ENCODE results near the gene PNPLA7.

DNA sequence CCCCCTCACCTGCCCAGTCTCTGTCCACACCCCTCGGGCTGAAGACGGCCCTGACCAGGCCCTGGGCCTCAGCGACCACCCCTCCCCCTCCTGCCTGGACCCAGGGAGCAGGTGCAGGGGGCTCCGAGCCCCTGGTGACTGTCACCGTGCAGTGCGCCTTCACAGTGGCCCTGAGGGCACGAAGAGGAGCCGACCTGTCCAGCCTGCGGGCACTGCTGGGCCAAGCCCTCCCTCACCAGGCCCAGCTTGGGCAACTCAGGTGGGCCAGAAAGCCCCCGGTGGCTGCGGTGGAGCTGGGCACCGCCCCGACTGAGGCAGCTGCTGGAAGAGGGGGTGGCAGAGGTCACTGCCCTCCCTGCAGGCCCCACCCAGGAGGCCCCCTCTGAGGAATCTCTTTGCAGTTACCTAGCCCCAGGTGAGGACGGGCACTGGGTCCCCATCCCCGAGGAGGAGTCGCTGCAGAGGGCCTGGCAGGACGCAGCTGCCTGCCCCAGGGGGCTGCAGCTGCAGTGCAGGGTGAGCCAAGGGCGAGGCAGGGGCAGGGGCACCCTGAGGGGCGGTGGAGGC, 116.8 kb downstream of the PNPLA7 start:
- TF ChIP-seq, protein P1, sequence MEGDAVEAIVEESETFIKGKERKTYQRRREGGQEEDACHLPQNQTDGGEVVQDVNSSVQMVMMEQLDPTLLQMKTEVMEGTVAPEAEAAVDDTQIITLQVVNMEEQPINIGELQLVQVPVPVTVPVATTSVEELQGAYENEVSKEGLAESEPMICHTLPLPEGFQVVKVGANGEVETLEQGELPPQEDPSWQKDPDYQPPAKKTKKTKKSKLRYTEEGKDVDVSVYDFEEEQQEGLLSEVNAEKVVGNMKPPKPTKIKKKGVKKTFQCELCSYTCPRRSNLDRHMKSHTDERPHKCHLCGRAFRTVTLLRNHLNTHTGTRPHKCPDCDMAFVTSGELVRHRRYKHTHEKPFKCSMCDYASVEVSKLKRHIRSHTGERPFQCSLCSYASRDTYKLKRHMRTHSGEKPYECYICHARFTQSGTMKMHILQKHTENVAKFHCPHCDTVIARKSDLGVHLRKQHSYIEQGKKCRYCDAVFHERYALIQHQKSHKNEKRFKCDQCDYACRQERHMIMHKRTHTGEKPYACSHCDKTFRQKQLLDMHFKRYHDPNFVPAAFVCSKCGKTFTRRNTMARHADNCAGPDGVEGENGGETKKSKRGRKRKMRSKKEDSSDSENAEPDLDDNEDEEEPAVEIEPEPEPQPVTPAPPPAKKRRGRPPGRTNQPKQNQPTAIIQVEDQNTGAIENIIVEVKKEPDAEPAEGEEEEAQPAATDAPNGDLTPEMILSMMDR (IDR thresholded peaks at IDR 0.05) = no peak
- no peak for TF ChIP-seq POLR2A (IDR thresholded peaks at IDR 0.05)

Data from lower leg skin (tissue), 3 donors.